GM21360 (cell line): ENCODE measurements around the gene DNM2.
"Not testable (repeated sequence)": the region's sequence is repeated elsewhere in the genome, so short reads cannot be mapped to it uniquely, and the experiment has no call there.

Experiments
- ATAC-seq: cut with Tn5 transposase; IDR thresholded peaks from one replicate; pipeline ENCODE4 v1.9.1; 2021; ENCODE audit warnings: mild to moderate bottlenecking, moderate library complexity; ENCODE audit not compliant: unreplicated experiment

DNM2 gene

DNA sequence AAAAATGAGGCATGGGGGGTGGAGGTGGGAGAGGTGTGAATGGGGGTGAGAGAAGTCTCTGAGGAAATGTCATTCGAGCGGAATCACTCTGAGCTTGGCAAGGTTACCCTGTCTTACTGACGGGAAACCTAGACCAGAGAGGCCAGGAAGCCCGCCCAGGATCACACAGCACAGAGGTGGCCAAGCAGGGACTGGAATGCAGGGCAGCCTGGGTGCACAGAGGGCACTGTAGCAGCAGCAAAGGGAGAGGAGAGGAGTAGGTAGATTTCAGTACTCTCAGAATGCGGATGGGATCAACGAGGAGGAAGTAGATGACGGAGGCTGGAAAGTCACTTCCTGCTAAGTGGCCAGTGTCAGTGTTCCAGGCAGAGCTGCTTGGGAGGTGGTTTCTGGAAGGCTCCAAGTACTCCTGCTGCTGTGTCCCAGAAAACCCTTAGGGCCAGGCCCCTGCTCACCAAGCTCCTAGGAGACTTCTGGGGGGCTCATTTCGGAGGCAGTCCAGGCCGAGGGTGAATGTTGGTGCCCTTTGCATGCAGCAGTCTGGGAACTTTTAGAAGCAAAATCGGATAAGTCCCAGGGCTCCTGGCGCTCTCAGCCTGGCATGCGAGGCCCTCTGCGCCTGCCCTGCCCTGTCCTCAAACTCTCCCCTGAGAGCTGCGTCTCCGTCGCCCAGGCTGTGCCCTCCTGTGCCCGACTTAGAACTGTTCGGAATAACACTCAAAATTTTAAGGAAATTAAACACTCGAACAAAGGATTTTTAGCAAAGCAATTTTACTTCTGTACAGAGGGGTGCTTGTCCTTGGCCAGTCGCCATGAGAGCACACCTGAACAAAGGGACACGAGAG, 33.5 kb downstream of the DNM2 start:
- ATAC-seq, result no peak

DNA sequence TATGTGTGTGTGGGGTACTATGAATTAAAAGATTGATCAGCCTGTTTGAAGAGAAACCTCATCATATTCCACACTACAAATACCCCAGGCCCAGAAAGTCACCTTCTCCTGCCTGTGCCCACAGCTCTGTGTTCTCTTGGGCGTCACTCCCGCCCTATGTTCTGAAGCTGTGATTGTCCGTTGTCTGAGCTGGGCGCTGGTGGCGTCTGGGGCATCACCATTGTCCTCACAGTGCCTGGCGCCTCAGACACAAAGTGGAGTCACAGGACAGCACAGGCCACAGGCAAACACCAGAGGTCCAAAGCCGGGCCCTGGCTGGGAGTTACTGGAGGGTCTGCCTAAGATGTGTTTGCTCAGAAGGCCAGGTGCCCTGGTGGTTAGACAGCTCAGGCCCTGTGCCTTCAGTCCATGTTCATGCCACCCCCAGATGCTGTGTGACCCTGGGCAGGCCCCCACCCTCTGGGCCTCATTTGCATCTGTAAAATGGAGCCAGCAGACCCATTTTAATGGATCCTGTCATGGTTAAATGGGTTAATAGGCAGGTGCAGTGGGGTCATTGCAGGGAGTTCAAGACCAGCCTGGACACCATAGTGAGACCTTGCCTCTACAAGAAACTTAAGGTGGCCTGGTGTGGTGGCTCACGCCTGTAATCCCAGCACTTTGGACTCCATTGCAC, 34.5 kb downstream of the DNM2 start:
- ATAC-seq, result no peak

DNA sequence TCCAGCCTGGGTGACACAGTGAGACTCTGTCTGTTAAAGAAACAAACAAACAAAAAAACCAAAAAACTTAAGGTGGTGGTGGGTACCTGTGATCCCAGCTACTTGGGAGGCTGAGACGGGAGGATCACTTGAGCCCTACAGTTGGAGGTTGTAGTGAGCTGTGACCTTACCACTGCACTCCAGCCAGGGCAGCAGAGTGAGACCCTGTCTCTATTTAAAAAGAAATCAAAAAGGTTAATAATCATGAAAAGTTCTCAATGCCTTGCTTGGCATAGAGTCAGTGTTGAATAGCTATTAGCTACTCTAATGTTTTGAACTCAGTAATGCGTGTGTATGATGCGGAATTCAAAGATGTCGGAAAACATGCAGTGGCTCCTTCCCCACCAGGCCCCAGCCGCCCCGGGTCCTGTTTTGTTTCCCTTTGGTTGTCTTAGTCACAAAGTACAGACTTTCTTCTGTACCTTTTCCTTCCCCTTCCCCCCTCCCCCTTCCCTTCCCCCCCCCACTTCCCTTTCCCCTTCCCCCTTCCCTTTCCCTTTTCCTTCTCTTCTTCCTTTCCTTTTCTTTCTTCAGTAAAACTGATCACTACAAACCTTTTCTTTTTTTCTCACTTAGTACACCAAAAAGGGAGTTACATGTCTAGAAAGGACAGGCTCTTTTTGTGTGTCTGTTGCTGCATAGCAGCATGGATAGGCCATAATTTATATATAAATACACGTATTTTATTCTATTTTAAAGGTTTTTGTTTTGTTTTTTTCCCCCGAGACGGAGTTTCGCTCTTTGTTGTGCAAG, 35.2 kb downstream of the DNM2 start:
- ATAC-seq, result no peak

DNA sequence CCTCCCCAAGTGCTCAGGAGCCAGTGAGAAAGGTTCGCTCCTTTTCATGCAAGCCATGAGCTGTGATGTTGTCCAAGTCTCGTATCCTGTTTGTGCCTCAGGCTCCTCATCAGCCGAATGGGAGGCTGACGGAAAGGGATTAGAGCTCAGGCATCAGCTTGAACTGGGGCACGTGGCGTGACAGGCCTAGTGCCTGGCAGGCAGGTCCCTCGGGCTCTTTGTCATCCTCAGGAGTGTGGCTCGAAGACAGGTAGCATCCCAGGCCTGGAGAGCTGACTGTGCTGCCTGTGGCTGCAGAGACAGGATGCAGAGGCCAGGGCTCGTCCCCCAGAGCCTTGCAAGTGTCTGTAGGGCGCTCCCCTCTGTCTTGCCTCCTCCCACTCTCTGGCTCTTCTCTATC, 38.5 kb downstream of the DNM2 start:
- no peak for ATAC-seq

GRCh38 chr19:10756791-10757190, 38.9 kb downstream of the DNM2 start:
- no peak for ATAC-seq

DNA sequence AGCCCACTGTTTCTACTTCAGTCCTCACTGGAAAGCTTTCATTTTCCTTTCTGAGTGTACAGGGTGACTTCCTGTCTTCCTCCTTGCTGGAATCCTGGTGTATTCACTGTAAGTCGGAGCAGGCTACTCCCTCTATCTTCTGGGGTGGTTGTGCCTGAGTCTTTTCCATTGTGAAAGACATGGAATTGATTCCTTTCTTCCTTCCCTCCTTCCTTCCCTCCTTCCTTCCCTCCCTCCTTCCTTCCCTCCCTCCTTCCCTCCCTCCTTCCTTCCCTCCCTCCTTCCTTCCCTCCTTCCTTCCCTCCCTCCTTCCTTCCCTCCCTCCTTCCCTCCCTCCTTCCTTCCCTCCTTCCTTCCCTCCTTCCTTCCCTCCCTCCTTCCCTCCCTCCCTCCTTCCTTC, 40.2 kb downstream of the DNM2 start:
- ATAC-seq, result not testable (repeated sequence)

GRCh38 chr19:10758978-10759377, 41.1 kb downstream of the DNM2 start:
- ATAC-seq, result no peak

- no peak for ATAC-seq
These were observed 42.5 kb downstream of the DNM2 start for GRCh38 chr19:10760273-10760944.

- ATAC-seq, result no peak
These were observed 43.8 kb downstream of the DNM2 start for GRCh38 chr19:10761443-10762250.

GRCh38 chr19:10762656-10763055, 44.8 kb downstream of the DNM2 start:
- ATAC-seq, result no peak

DNA sequence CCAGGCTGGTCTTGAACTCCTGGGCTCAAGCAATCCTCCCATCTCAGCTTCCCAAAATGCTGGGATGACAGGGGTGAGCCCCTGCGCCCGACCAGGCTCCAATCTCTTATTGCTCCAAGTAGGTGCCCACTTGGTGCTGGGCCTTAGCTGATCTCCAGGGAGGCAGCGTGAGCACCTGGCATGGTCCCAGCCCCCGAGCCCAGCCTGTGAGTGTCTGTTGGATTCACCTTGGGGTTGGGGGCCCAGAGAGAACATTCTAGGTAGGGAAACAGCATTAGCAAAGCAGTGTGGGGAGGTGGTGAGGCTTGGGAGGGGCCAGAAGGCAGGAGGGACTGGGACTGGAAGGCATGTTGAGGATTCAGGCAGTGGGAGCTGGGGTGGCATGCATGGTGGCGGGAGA, 45.5 kb downstream of the DNM2 start:
- ATAC-seq, result no peak

- no peak for ATAC-seq
These were observed 46.0 kb downstream of the DNM2 start for GRCh38 chr19:10763828-10764339.

DNA sequence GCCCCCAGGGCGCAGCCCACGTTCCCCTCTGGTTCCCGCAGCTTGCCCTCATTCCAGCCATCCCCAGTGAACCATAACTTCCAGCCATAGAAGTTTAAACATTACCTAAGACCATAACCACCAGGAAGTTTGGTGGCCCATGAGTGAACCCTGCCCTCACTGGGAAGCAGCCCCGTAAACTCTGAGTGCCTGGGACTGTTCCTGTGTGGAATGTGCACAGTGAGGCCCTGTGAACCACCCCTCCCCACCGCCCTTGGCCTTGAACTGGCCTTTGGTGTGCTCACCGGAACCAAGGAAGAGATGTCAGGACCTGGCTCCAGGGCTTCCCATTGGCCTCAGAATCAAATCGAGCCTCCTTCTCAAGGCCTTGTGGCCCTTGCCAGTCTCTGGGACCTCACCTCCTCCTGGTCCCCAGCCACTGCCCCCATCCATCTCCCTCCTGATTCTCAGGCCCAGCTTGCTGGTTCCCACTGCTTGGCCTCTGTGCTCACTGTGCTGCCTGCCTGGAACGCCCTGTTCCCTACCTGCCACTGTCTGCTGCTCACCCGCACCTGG, 46.5 kb downstream of the DNM2 start:
- no peak for ATAC-seq

DNA sequence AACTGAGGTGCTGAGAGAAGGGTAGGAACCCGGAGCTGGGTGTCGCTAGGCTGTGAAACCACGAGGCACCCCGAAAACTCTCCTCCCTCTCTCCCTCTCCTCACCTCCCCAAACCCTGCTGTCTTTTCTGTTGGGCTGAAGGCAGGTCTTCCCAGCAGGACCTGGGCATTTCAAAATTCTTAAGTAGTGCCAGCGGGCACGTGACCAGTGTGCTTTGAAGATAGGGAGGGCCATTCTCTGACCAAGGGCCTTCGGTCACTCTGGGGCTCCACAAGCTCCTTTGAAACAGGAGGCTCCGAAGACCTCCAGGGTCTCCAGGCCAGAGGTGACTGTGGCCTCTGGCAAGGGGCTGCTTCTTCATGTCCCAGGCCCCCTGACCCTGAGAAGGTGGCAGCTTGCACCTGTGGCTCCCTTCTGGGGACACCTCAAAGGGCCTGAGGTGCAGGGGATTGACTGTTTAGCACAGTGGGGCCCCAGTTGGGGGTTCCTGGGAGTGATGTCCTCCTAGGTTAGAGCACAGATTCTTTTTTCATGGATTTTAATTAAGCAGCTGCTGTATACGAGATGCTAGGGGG, 48.3 kb downstream of the DNM2 start:
- ATAC-seq, result no peak

DNA sequence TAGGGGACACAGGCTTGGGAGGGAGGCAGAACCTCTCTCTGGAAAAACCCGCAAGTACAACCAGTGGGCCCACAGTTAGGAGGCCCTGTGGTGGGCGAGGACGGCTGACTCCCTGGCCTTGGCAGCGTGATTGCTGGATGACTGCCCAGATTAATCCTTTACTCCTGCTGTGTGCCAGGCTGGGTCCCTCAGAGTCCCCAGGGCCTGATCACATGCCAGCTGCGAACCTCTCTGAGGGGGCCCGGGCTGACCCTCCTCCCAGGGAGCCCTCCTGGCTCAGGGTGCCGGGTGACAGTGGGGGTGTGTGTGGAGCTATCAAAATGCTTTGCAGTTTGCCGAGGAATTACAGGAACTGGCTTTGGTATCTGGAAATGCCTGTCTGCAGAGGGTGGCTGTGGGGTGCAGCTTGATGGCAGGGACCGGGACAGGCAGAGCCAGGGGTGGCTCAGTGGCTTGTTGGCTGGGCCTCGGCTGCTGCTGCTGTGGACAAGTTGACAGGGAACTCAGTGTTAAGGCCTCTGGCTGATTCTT, 48.9 kb downstream of the DNM2 start:
- ATAC-seq, result no peak

DNA sequence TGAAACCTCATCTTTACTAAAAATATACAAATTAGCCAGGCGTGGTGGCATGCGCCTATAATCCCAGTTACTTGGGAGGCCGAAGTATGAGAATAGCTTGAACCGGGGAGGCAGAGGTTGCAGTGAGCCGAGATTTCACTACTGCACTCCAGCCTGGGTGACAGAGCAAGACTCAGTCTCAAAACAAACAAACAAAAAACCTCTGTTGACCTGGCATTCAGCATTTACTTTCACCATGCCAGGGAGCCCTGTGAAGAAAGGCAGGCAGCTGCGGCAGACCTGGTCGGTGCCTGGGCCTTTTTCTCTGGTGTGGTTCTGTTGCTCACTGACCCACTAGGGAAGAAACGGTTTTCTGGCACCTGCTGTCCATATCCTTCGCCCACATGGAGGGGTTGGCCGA, 49.8 kb downstream of the DNM2 start:
- no peak for ATAC-seq

- no peak for ATAC-seq
These were observed 50.5 kb downstream of the DNM2 start for GRCh38 chr19:10768369-10768768.

DNA sequence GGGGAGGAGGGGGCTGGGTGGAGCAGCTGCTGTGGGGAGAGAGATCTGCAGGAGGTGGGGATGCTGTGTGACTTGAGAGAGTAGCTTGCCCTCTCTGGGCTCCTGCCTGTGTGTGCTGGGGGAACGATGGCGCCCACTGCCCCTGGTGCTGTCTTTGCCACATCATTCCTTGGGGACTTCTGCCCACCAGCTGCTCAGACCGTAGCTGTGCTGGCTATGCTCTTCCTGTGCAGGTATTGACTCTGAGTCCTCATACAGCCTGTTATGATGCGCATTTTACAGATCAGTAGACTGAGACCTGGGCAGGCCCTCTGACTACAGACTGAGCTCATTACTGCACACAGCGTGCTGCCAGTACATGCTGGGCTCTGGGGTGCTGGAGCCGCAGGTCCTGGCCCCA, 51.1 kb downstream of the DNM2 start:
- no peak for ATAC-seq
